SK-N-SH treated with all-trans-retinoic acid at 6 μM for 48 hours (cell line): Measurements from ENCODE around the gene STN1.

ENCODE experiments used
- ATAC-seq: fragments of 200-7000 bp; cut with Tn5 transposase; 3 replicates; pipeline ENCODE4 v1.9.1; 2020; ENCODE audit warnings: mild to moderate bottlenecking, moderate library complexity
- ARNTL ChIP-seq: fragments of 450-650 bp; formaldehyde crosslinking; IDR thresholded peaks from 2 replicates; pipeline ENCODE4 v1.5.0; 2020; ENCODE audit warnings: low read depth, mild to moderate bottlenecking, moderate library complexity, borderline replicate concordance
- CSRNP3 ChIP-seq: fragments of 250-450 bp; sonication (Bioruptor Pico); IDR thresholded peaks from 2 replicates; pipeline ENCODE4 v1.5.1; 2021; ENCODE audit warnings: mild to moderate bottlenecking, moderate library complexity
- ESRRG ChIP-seq: fragments of 250-450 bp; sonication (Bioruptor Pico); IDR thresholded peaks from 2 replicates; pipeline ENCODE4 v1.6.1; 2021; ENCODE audit warnings: mild to moderate bottlenecking
- GLIS3 ChIP-seq: fragments of 250-450 bp; sonication (Bioruptor Pico); IDR thresholded peaks from 2 replicates; pipeline ENCODE4 v1.5.0; 2020; ENCODE audit warnings: mild to moderate bottlenecking, moderate library complexity
- OSR1 ChIP-seq: fragments of 250-450 bp; sonication (Bioruptor Pico); IDR thresholded peaks from 2 replicates; pipeline ENCODE4 v1.8.0; 2022; ENCODE audit warnings: moderate library complexity, mild to moderate bottlenecking, inconsistent platforms
- RARB ChIP-seq: fragments of 250-450 bp; sonication (Bioruptor Pico); IDR thresholded peaks from 2 replicates; pipeline ENCODE4 v1.8.0; 2021; ENCODE audit warnings: mild to moderate bottlenecking, moderate library complexity
- SNAI2 ChIP-seq: fragments of 250-450 bp; sonication (Bioruptor Pico); IDR thresholded peaks from 2 replicates; pipeline ENCODE4 v1.5.0; 2020; ENCODE audit warnings: mild to moderate bottlenecking, moderate library complexity
- TCF4 ChIP-seq: fragments of 250-450 bp; sonication (Bioruptor Pico); IDR thresholded peaks from 2 replicates; pipeline ENCODE4 v1.8.0; 2021; ENCODE audit warnings: mild to moderate bottlenecking, moderate library complexity, borderline replicate concordance
- TOX ChIP-seq: fragments of 250-450 bp; sonication (Bioruptor Pico); IDR thresholded peaks from 2 replicates; pipeline ENCODE4 v1.8.0; 2021; ENCODE audit warnings: mild to moderate bottlenecking, moderate library complexity, borderline replicate concordance
- ZC3H10 ChIP-seq: fragments of 250-450 bp; sonication (Bioruptor Pico); IDR thresholded peaks from 2 replicates; pipeline ENCODE4 v1.5.1; 2021; ENCODE audit warnings: mild to moderate bottlenecking, moderate library complexity
- ZFP3 ChIP-seq: fragments of 250-450 bp; sonication (Bioruptor Pico); IDR thresholded peaks from 2 replicates; pipeline ENCODE4 v1.5.0; 2020; ENCODE audit warnings: mild to moderate bottlenecking, moderate library complexity
- ZFP30 ChIP-seq: fragments of 450-650 bp; formaldehyde crosslinking; IDR thresholded peaks from 2 replicates; pipeline ENCODE4 v1.5.0; 2022; ENCODE audit warnings: mild to moderate bottlenecking, moderate library complexity
- ZNF565 ChIP-seq: fragments of 450-650 bp; formaldehyde crosslinking; conservative IDR thresholded peaks from 2 replicates; pipeline ENCODE4 v1.5.0; 2020; ENCODE audit warnings: low read depth, mild to moderate bottlenecking, moderate library complexity
- ZNF70 ChIP-seq: fragments of 450-650 bp; formaldehyde crosslinking; IDR thresholded peaks from 2 replicates; pipeline ENCODE4 v1.5.0; 2020; ENCODE audit warnings: mild to moderate bottlenecking, moderate library complexity
- ZNF8 ChIP-seq: fragments of 450-650 bp; formaldehyde crosslinking; IDR thresholded peaks from 2 replicates; pipeline ENCODE4 v1.5.0; 2020; ENCODE audit warnings: mild to moderate bottlenecking, moderate library complexity
- TF ChIP-seq, protein P1 (sequence below): fragments of 250-450 bp; sonication (Bioruptor Pico); IDR thresholded peaks from 2 replicates; pipeline ENCODE4 v1.8.0; 2020; ENCODE audit warnings: mild to moderate bottlenecking, moderate library complexity, borderline replicate concordance
- TF ChIP-seq, protein P2 (sequence below): fragments of 250-450 bp; sonication (Bioruptor Pico); IDR thresholded peaks from 2 replicates; pipeline ENCODE4 v1.5.0; 2020; ENCODE audit warnings: mild to moderate bottlenecking, moderate library complexity
- TF ChIP-seq, protein P3 (sequence below): fragments of 250-450 bp; sonication (Bioruptor Pico); IDR thresholded peaks from 2 replicates; pipeline ENCODE4 v1.5.1; 2020; ENCODE audit warnings: low read depth, mild to moderate bottlenecking, moderate library complexity

The STN1 gene

GRCh38 chr10:103893817-103894216, 24.2 kb downstream of the STN1 start:
- ATAC-seq = no peak
- TF ChIP-seq, protein P1, sequence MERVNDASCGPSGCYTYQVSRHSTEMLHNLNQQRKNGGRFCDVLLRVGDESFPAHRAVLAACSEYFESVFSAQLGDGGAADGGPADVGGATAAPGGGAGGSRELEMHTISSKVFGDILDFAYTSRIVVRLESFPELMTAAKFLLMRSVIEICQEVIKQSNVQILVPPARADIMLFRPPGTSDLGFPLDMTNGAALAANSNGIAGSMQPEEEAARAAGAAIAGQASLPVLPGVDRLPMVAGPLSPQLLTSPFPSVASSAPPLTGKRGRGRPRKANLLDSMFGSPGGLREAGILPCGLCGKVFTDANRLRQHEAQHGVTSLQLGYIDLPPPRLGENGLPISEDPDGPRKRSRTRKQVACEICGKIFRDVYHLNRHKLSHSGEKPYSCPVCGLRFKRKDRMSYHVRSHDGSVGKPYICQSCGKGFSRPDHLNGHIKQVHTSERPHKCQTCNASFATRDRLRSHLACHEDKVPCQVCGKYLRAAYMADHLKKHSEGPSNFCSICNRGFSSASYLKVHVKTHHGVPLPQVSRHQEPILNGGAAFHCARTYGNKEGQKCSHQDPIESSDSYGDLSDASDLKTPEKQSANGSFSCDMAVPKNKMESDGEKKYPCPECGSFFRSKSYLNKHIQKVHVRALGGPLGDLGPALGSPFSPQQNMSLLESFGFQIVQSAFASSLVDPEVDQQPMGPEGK = no peak

DNA sequence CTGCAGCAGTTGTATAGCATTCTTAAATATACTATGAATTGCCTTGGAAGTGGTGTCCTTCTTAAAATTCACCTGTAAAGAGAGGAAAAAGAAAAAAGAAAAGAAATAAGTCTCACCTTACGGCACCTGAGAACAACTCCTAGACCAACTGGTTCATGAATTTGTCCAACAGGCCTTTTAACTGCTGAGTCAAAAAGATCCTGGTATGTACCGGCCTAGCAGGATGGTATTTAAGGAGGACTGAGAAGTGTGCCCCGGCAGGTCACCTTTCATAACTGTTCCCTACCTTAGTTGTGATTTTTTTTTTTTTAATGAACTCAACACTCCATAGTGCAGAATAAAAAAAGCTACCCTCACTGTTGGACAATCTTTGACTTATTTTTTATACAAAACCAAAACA, 25.8 kb downstream of the STN1 start:
- no peak for ATAC-seq
- TF ChIP-seq OSR1 (CRISPR knock-in tag) (no peak), ZNF70 (no peak), GLIS3 (CRISPR knock-in tag) (no peak), ZC3H10 (CRISPR knock-in tag) (no peak), CSRNP3 (CRISPR knock-in tag) (no peak), ZNF565 (CRISPR knock-in tag) (no peak), RARB (CRISPR knock-in tag) (no peak), ZFP30 (no peak)

DNA sequence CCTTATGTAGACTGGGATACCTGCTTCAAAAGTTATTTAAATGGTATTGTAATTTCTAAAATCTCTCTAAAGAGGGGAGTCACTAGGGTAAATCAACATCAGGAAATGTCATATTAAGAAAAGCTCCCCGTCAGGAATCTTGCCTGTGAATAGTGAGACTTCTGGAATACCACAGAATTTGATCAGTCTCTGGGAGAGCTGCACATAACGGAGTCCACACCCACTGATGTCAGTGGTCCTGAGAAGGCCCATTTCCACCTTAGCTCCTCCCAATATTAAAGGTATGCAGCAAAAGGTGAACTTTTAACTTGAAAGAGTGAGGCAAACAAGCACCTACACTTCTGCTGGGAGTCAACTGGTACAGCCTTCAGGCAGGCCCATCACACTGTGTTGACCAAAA, 27.3 kb downstream of the STN1 start:
- TF ChIP-seq, protein P2, sequence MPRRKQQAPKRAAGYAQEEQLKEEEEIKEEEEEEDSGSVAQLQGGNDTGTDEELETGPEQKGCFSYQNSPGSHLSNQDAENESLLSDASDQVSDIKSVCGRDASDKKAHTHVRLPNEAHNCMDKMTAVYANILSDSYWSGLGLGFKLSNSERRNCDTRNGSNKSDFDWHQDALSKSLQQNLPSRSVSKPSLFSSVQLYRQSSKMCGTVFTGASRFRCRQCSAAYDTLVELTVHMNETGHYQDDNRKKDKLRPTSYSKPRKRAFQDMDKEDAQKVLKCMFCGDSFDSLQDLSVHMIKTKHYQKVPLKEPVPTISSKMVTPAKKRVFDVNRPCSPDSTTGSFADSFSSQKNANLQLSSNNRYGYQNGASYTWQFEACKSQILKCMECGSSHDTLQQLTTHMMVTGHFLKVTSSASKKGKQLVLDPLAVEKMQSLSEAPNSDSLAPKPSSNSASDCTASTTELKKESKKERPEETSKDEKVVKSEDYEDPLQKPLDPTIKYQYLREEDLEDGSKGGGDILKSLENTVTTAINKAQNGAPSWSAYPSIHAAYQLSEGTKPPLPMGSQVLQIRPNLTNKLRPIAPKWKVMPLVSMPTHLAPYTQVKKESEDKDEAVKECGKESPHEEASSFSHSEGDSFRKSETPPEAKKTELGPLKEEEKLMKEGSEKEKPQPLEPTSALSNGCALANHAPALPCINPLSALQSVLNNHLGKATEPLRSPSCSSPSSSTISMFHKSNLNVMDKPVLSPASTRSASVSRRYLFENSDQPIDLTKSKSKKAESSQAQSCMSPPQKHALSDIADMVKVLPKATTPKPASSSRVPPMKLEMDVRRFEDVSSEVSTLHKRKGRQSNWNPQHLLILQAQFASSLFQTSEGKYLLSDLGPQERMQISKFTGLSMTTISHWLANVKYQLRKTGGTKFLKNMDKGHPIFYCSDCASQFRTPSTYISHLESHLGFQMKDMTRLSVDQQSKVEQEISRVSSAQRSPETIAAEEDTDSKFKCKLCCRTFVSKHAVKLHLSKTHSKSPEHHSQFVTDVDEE (CRISPR knock-in tag) = no peak
- TF ChIP-seq GLIS3 (CRISPR knock-in tag) (no peak), RARB (CRISPR knock-in tag) (no peak), ZFP3 (CRISPR knock-in tag) (no peak), ZNF70 (no peak), ESRRG (CRISPR knock-in tag) (no peak), CSRNP3 (CRISPR knock-in tag) (no peak), ARNTL (no peak), TCF4 (CRISPR knock-in tag) (no peak), OSR1 (CRISPR knock-in tag) (no peak), ZNF8 (CRISPR knock-in tag) (no peak), TOX (no peak), ZC3H10 (CRISPR knock-in tag) (no peak), ZNF565 (CRISPR knock-in tag) (no peak), SNAI2 (CRISPR knock-in tag) (no peak)
- TF ChIP-seq, protein P1 = no peak
- TF ChIP-seq, protein P3, sequence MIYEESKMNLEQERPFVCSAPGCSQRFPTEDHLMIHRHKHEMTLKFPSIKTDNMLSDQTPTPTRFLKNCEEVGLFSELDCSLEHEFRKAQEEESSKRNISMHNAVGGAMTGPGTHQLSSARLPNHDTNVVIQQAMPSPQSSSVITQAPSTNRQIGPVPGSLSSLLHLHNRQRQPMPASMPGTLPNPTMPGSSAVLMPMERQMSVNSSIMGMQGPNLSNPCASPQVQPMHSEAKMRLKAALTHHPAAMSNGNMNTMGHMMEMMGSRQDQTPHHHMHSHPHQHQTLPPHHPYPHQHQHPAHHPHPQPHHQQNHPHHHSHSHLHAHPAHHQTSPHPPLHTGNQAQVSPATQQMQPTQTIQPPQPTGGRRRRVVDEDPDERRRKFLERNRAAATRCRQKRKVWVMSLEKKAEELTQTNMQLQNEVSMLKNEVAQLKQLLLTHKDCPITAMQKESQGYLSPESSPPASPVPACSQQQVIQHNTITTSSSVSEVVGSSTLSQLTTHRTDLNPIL (CRISPR knock-in tag) = no peak
- ATAC-seq = no peak
